HG02943 (cell line): ENCODE data around the gene DEXI.

Experiments
- ATAC-seq: cut with Tn5 transposase; IDR thresholded peaks from one replicate; pipeline ENCODE4 v1.9.1; 2021; ENCODE audit warnings: mild to moderate bottlenecking, low read depth, moderate library complexity; ENCODE audit not compliant: unreplicated experiment

DEXI gene

DNA sequence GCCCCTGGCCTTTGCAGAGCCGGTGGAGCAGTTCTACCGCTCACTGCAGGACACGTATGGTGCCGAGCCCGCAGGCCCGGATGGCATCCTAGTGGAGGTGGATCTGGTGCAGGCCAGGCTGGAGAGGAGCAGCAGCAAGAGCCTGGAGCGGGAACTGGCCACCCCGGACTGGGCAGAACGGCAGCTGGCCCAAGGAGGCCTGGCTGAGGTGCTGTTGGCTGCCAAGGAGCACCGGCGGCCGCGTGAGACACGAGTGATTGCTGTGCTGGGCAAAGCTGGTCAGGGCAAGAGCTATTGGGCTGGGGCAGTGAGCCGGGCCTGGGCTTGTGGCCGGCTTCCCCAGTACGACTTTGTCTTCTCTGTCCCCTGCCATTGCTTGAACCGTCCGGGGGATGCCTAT, 35.8 kb downstream of the DEXI start:
- ATAC-seq = no peak

DNA sequence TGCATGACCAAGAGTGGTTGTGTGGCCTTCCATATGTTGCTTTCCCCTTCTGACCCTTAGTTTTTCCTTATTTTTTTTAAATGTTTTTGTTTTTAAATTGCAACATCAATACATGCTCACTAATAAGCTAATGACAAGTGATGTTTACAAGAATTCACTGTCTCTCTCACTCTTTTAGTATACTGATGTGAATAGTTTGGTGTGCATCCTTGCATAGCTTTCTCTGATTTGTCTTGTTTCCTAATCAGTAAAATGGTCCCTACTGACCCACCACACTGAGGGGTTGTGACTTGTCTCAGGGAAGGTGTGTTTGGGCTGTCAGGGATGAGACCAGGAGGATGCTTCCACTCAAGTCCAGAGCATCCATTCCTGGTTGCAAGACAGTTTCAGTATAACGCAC, 39.3 kb downstream of the DEXI start:
- no peak for ATAC-seq

DNA sequence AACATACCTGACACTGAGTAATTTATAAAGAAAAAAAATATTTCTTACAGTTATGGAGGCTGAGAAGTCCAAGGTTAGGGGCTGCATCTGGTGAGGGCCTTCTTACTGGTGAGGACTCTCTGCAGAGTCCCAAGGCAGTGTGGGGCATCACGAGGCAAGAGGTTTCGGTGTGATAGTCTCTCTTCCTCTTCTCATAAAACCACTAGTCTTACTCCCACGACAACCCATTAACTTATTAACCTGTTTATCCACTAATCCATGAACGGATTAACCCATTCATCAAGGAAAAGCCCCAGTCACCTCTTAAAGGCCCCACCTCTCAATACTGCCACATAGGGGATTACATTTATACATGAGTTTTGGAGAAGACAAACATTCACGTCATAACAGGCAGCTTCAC, 45.1 kb downstream of the DEXI start:
- peak; percentile 65 for ATAC-seq

DNA sequence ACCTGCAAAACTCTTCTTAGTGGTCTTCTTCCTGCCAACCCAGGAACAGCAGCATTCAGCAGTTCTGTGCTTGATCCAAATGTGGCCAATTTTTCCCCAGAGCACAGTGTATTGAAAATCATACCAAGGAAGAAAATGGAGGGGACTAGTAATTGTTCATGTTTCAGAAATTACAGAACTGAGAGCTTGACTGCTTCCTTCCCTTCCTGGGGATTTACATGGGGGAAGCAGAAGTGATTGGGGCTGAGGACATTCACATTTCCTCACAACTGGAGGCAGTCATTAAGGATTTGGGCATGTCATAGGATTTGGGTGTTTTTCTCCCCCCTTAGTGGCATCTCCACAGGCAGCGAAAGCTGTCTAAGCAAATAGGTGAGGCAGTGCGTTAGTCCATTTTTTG, 45.5 kb downstream of the DEXI start:
- no peak for ATAC-seq

DNA sequence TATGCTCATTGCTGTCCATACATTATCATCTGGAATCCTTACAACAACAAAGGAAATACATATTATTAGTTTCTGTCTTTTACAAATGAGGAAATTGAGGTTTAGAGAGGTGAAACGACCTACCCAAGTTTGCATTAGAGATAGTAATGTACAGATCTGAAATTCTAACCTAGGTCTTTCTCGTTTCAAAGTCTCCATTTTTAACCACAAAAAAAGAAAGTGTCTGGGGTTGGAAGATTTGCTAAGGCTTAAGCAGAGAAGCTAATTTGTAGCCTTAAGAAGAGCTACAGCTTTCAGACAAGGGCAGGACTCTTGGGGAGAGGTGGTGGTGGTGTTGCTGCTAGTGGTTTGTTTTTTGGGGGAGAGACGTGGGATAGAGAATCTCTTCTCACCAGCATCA, 46.1 kb downstream of the DEXI start:
- no peak for ATAC-seq

DNA sequence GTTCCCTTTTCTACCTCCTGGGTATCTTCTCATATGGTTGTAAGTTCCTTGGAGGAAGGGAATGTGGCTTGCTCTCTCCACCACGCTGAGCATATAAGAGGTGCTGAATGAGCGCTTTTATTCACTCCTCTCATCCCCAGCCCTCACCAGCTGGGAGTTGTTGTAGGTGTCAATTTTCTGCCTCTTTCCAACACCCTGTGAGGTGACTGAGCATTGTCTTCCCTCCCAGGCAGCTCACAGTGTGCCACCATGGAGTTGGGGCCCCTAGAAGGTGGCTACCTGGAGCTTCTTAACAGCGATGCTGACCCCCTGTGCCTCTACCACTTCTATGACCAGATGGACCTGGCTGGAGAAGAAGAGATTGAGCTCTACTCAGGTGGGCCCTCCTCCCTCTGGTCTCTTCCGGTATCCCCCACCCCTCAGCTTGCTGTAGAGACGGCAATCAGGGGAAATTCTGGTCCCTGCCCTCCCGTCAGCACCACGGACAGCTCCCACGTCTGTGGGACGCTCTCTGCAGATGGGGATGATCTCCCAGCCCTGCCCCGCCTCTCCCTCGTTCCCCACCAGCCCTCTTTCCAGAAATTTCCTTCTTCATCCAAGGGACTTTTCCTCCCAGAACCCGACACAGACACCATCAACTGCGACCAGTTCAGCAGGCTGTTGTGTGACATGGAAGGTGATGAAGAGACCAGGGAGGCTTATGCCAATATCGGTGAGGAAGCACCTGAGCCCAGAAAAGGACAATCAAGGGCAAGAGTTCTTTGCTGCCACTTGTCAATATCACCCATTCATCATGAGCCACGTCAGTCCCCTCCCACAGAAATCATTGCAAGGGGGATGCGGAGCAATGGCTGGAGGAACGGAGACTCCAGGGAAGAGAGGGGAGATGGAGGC, 47.0 kb downstream of the DEXI start:
- no peak for ATAC-seq

DNA sequence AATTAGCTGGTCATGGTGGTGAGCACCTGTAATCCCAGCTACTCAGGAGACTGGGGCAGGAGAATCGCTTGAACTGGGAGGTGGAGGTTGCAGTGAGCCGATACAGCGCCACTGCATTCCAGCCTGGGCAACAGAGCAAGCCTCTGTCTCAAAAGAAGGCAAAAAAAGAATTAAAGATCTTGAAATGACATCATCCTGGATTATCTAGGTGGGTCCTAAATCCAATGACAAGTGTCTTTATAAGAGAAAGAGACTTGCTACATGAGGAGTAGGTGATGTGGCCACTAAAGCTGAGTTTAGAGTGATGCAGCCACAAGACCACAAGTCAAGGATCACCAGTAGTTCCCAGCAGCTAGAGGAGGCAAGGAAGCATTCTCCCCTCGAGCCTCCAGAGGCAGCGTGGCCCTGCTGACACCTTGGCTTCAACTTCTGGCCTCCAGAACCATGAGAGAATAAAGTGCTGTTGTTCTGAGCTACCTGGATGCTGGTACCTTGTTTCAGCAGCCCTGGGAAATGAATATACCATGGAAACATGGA, 49.4 kb downstream of the DEXI start:
- no peak for ATAC-seq

DNA sequence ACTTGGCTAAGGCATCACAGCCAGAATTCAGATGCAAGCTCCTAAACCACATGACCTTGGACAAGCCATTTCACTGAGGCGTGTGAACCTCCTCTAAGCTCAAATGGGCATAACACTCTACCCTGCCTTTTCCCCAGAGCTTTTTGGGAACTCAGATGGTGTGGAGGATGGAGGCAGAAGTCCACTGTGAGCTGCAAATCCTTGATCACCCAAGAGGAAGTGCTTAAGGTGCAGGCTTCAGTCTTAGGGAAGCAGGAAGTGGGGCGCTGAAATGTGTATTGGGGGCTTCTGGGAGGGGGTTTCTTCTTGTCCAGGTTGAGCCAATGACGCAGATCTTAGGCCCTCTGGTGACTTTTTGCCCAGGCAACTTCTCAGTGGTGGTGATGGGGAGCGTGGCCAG, 52.4 kb downstream of the DEXI start:
- no peak for ATAC-seq

DNA sequence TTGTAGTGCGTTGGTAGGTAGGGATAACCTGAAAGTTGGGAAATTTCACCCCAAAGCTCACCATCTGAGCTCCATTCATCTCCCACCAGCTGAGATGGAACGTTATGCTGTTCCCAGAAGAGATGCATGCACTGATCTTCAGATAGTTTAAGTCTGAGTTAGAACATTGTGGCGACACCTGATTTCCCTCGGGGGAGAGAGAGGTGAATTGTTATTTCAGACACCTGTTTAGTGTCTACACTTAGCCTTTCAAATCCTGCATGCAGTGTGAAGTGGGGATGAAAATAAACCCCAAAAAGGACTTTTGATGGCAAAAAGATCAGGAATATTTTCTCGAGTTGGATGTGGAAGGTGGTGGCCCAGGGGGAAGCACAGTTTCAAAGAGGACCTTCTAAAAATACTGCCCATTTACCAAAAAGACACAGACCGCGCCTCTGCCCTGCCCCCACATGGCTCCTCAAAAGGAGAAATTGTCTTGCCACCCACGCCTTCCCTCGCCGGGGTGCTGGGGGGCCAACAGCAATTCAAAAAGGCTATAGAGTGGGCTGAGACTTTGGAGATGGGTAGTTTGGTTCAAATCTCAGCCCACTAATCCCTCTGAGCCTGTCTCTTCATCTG, 53.8 kb downstream of the DEXI start:
- no peak for ATAC-seq

DNA sequence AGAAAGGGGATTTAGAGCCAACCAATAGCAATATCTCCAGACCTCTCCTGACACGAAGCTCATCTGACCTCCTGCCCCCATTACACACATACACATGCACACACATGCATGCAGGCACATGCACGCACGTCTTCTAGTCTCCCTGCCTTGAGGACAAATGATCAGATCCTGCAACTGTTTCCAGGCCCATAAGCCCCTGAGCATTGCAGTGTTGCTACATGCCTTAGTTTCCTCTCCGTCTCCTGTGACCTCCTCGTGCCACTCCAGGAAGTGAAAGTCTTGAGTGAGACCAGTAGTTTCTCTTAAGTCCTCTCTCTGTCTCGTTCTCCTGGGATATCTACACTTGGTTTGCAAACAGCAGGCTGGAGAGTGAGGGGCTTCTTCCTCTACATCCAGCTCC, 57.0 kb downstream of the DEXI start:
- ATAC-seq = no peak

DNA sequence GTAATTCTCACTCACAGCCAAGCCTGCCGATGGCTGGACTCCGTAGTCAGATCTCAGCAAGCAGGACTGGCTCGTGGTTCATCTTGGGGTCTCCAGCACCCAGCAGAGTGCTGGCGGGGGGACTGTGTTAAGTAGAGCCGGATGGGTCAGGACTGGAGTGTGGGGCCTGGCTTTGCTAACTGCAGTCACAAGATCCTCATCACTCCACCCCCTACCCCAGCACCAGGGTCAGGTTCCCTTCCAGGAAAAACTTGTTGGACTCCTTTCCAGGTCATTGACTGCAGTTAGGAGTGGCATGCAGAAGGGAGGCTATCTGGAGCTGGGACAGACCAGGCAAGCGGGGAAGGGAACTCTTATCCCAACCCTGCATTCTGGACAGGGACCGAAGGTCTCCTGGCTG, 59.3 kb downstream of the DEXI start:
- no peak for ATAC-seq

DNA sequence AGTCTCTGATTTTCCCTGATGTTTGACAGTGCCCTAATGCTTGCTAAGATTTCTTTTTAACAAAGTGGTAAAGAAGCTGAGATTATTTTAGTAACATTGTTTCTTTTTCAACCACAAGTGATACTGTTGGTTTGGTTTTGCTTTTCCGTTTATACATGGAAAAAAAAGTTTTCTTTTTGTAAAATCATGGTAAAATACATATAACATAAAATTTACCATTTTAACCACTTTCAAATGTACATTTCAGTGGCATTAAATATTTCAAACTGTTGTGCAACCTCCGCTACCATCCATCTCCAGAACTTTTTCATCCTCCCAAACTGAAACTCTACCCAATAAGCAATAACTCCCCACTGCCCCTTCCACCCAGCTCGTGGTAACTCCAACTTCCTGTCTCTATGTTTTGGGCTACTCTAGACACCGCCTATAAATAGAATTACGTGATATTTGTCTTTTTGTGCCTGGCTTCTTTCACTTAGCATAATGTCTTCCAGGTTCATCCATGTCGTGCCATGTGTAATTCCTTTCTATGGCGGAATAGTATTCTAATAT, 60.7 kb downstream of the DEXI start:
- no peak for ATAC-seq

DNA sequence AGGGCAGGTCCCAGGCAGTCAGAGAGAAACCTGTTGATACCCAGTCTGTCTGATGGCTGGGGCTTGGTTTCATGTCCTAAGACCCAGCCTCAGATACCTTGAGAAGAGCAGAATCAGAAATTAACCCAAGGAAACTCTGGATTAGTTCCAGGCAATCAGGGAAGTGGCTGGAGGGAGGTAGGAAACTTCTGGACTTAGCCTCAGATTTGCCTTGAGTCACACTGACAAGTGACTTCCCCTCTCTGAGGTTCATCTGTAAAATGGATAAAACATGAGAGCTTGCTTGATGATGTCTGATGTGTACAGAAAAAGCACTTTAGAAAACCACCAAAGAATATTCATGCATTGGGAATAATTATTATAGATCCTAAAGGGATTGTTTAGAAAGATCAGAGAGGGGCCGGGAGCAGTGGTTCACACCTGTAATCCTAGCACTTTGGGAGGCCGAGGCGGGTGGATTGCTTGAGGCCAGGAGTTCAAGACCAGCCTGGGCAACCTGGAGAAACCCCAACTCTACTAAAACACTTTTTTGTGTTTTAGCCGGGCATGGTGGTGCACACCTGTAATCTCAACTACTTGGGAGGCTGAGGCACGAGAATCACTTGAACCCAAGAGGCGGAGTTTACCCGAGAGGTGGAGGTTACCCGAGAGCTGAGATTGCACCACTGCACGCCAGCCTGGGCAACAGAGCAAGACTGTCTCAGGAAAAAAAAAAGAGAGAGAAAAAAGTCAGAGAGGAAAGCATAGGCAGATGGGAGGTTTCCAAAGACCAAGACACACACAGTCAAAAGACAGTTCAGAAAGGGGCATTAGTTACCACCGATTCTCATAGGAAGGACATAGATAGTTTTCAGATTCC, 61.4 kb downstream of the DEXI start:
- no peak for ATAC-seq

DNA sequence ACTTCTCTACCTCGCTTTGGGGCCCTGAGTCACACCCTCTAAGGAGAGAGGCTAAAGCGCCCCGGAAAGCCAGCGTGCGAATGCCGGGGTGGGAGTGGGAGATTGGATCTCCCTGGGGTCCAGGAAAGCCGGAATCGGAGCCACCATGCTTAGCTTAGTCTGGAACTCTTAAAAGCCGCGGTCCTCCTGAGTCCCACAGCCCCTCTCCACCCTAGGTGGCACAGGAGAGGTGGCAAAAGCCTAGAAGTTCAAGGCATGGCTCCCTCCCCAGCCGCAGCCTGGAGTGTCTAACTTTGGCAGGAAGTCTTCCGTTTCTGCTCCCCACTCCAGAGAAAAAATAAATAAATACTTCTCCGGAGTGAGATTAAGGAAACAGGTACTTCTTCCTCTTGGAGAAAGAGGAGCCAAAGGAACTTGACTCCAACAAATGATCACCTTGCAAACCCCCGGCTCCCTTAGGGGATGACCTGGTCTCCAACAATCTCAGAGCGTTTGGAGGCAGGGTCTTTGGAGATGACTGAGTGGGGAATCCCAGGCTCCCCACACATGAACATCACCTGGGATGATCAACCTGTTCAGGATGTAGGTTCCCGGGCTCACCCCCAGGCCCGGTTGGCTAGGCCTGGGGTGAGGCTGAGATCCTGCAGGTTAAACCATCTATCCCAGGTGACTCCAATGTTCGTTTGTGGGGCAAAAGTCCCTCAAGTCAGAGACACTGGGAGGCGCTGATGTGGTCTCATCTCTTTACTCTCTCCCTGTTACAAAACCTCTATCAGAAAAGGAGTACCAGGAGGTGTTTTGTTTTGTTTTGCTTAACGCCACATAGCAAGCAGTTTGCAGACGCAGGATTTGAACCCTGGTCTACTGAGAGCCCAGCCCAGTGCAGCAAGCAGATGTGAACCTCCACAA, 62.3 kb downstream of the DEXI start:
- no peak for ATAC-seq
